HCT116 (cell line): ENCODE measurements around the gene AK2. TPM values are rescaled to one million over a fixed set of nuclear protein-coding genes. Genes with fewer than 3 reads are reported as not detected.
"Not testable (repeated sequence)": the region's sequence is repeated elsewhere in the genome, so short reads cannot be mapped to it uniquely, and the experiment has no call there.

Experiments used
- ATAC-seq: fragments of 200-7000 bp; cut with Tn5 transposase; 2 replicates; pipeline ENCODE4 v1.9.1; 2020; ENCODE audit warnings: mild to moderate bottlenecking, moderate library complexity
- BruUV-seq: library from RNA; stranded (reverse); fragments of 400-500 nt; replicated peaks from 2 replicates; lab custom pipeline; 2021; lab: Mats Ljungman, UMichigan
- CTCF ChIA-PET: fragments of 300-600 bp; sonication (Branson Sonifier 250); formaldehyde crosslinking; loops from one replicate; lab custom pipeline; 2021; ENCODE audit warnings: antibody characterized with exemption; lab: Charles Lee
- POLR2A ChIA-PET: fragments of 300-600, 350-600 bp; sonication (Branson Sonifier 250); formaldehyde crosslinking; loops from one replicate; lab custom pipeline; 2021; ENCODE audit warnings: antibody characterized with exemption; lab: Charles Lee
- RAD21 ChIA-PET, 2 experiments: fragments of 300-600 bp; sonication (Branson Sonifier 250); formaldehyde crosslinking; loops; one replicate each; lab custom pipeline; 2023; ENCODE audit warnings: low total read pairs in 2 of 2; ENCODE audit not compliant: uncharacterized antibody in 2 of 2, unreplicated experiment in 2 of 2, low non-redundant PET in 1 of 2; lab: Charles Lee
- DNase-seq: peaks from one replicate; pipeline ENCODE4 v3.0.0-alpha.2; 2010; ENCODE audit warnings: low read depth, low spot score
- H2AFZ ChIP-seq: fragments of 200-600 bp; shearing (Covaris generic), sonication (generic); 2 replicates; pipeline ENCODE4 v1.6.1; 2017; ENCODE audit warnings: low read depth, mixed run types, mixed read lengths, antibody characterized with exemption, low read length; ENCODE audit not compliant: poor library complexity, severe bottlenecking
- H3K27ac ChIP-seq: 2 replicates; pipeline ENCODE4 v1.5.1; 2012; ENCODE audit warnings: low read depth, low read length
- H3K27me3 ChIP-seq: fragments of 200-600 bp; sonication (generic); 2 replicates; pipeline ENCODE4 v1.6.1; 2016; ENCODE audit warnings: mixed run types, low read length, mixed read lengths; ENCODE audit not compliant: insufficient read depth
- H3K36me3 ChIP-seq, 2 experiments: fragments of 200-500 bp in 1 of 2; fragments of 200-600 bp in 1 of 2; sonication (Bioruptor generic) in 1 of 2; sonication (generic) in 1 of 2; 2 replicates each; pipeline versions ENCODE4 v1.5.1 to v1.6.1; 2014 to 2016; ENCODE audit warnings: low read length in 2 of 2, inconsistent platforms in 1 of 2, mixed read lengths in 1 of 2, mixed run types in 1 of 2; ENCODE audit not compliant: insufficient read depth in 2 of 2, control insufficient read depth in 1 of 2
- H3K4me1 ChIP-seq, 2 experiments: fragments of 200-600 bp in 1 of 2; sonication (generic) in 1 of 2; 2 replicates each; pipeline versions ENCODE4 v1.5.1 to v1.6.1; 2012 to 2017; ENCODE audit warnings: low read length in 2 of 2, inconsistent platforms in 1 of 2, mild to moderate bottlenecking in 1 of 2, mixed read lengths in 1 of 2, mixed run types in 1 of 2, moderate library complexity in 1 of 2; ENCODE audit not compliant: insufficient read depth in 2 of 2, control insufficient read depth in 1 of 2
- H3K4me2 ChIP-seq: fragments of 200-600 bp; sonication (generic); 2 replicates; pipeline ENCODE4 v1.6.1; 2017; ENCODE audit warnings: mixed run types, low read length, mixed read lengths
- H3K4me3 ChIP-seq, 2 experiments: fragments of 200-600 bp in 1 of 2; sonication (generic) in 1 of 2; replicated peaks in 1 of 2; 2 replicates each; pipeline ENCODE4 v1.5.1; 2011 to 2016; ENCODE audit warnings: low read length in 2 of 2, control low read depth in 1 of 2, low read depth in 1 of 2, mild to moderate bottlenecking in 1 of 2, mixed read lengths in 1 of 2, mixed run types in 1 of 2
- H3K79me2 ChIP-seq: fragments of 200-600 bp; sonication (generic); 2 replicates; pipeline ENCODE4 v1.6.1; 2017; ENCODE audit warnings: mild to moderate bottlenecking, mixed run types, low read length, moderate library complexity, mixed read lengths; ENCODE audit not compliant: insufficient read depth
- H3K9ac ChIP-seq: fragments of 200-600 bp; sonication (generic); 2 replicates; pipeline ENCODE4 v1.6.1; 2016; ENCODE audit warnings: low read length, mixed read lengths
- H3K9me2 ChIP-seq: fragments of 200-600 bp; sonication (generic), shearing (Covaris generic); 2 replicates; pipeline ENCODE4 v1.6.1; 2017; ENCODE audit warnings: mixed run types, mild to moderate bottlenecking, moderate library complexity; ENCODE audit not compliant: insufficient read depth
- H3K9me3 ChIP-seq, 2 experiments: fragments of 200-500 bp in 1 of 2; fragments of 200-600 bp in 1 of 2; sonication (Bioruptor generic) in 1 of 2; sonication (generic) in 1 of 2; 2 replicates each; pipeline ENCODE4 v1.6.1; 2014 to 2017; ENCODE audit warnings: low read length in 2 of 2, mixed read lengths in 2 of 2, inconsistent platforms in 1 of 2, low read depth in 1 of 2, mild to moderate bottlenecking in 1 of 2, mixed run types in 1 of 2, moderate library complexity in 1 of 2; ENCODE audit not compliant: control insufficient read depth in 1 of 2, insufficient read depth in 1 of 2
- H4K20me1 ChIP-seq: fragments of 200-600 bp; sonication (generic), shearing (Covaris generic); 2 replicates; pipeline ENCODE4 v1.6.1; 2017; ENCODE audit warnings: mixed run types, mild to moderate bottlenecking, moderate library complexity; ENCODE audit not compliant: insufficient read depth
- ATF3 ChIP-seq: IDR thresholded peaks from 2 replicates; pipeline ENCODE4 v1.6.1; 2012
- CBX3 ChIP-seq: IDR thresholded peaks from 2 replicates; pipeline ENCODE4 v1.6.1; 2012; ENCODE audit warnings: low read depth
- CEBPB ChIP-seq: IDR thresholded peaks from 2 replicates; pipeline ENCODE4 v1.6.1; 2012; ENCODE audit warnings: low read depth
- ELF1 ChIP-seq: IDR thresholded peaks from 2 replicates; pipeline ENCODE4 v1.6.1; 2012; ENCODE audit warnings: low read depth, borderline replicate concordance
- FOSL1 ChIP-seq: IDR thresholded peaks from 2 replicates; pipeline ENCODE4 v1.6.1; 2012; ENCODE audit warnings: low read depth
- RAD21 ChIP-seq: IDR thresholded peaks from 2 replicates; pipeline ENCODE4 v1.6.1; 2012; ENCODE audit warnings: low read depth, mild to moderate bottlenecking
- SRF ChIP-seq: IDR thresholded peaks from 2 replicates; pipeline ENCODE4 v1.6.1; 2012; ENCODE audit warnings: low read depth
- TCF7L2 ChIP-seq: IDR thresholded peaks from 2 replicates; pipeline ENCODE4 v1.7.0; 2011; ENCODE audit warnings: borderline replicate concordance, inconsistent platforms; ENCODE audit not compliant: insufficient read depth, insufficient read length; ENCODE audit errors: extremely low read depth
- ZFX ChIP-seq: fragments of 450-650 bp; IDR thresholded peaks from 2 replicates; pipeline ENCODE4 v1.6.1; 2017
- intact Hi-C: fragments of 100-400 bp; cut with micrococcal nuclease; formaldehyde crosslinking; loops from 2 replicates; pipeline ENCODE4 v1.10.0; 2022
- total RNA-seq: library from RNA; stranded (reverse); gene quantifications from one replicate; pipeline ENCODE4 v1.2.1, GENCODE V29; 2021; ENCODE audit not compliant: unreplicated experiment
- TF ChIP-seq, protein P1 (sequence below): IDR thresholded peaks from 2 replicates; pipeline ENCODE4 v1.6.1; 2011; ENCODE audit warnings: mild to moderate bottlenecking, low read length, moderate library complexity; ENCODE audit not compliant: insufficient replicate concordance; ENCODE audit errors: extremely low read depth
- TF ChIP-seq, protein P2 (sequence below): IDR thresholded peaks from 2 replicates; pipeline ENCODE4 v1.6.1; 2012

The AK2 gene
- total RNA-seq, 1 experiment from 2014 or later = 233 TPM

GRCh38 chr1:33072707-33073106 is 36.0 kb upstream of the AK2 start (continued):
- TF ChIP-seq, protein P1, sequence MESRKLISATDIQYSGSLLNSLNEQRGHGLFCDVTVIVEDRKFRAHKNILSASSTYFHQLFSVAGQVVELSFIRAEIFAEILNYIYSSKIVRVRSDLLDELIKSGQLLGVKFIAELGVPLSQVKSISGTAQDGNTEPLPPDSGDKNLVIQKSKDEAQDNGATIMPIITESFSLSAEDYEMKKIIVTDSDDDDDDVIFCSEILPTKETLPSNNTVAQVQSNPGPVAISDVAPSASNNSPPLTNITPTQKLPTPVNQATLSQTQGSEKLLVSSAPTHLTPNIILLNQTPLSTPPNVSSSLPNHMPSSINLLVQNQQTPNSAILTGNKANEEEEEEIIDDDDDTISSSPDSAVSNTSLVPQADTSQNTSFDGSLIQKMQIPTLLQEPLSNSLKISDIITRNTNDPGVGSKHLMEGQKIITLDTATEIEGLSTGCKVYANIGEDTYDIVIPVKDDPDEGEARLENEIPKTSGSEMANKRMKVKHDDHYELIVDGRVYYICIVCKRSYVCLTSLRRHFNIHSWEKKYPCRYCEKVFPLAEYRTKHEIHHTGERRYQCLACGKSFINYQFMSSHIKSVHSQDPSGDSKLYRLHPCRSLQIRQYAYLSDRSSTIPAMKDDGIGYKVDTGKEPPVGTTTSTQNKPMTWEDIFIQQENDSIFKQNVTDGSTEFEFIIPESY = no peak
- no peak for TF ChIP-seq ZFX
- no peak for TF ChIP-seq CEBPB
- TF ChIP-seq, protein P2, sequence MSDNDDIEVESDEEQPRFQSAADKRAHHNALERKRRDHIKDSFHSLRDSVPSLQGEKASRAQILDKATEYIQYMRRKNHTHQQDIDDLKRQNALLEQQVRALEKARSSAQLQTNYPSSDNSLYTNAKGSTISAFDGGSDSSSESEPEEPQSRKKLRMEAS = no peak
- no peak for TF ChIP-seq CBX3
- no peak for TF ChIP-seq SRF

DNA sequence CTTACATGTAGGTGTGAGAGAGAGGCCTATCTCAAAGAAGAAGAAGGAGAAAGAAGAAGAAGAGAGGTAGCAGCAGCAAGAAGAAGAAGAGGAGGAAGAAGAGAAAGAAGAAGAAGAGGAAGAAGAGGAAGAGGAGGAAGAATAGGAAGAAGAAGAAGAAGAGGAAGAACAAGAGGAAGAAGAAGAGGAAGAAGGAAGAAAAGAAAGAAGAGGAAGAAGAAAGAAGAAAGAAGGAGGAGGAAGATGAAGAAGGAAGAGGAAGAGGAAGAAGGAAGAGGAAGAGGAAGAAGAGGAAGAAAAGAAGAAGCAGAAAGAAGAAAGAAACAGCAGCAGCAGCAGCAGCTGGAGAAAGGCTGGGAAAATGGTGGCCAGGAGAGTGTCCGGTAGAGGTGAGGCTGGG is 33.9 kb upstream of the AK2 start:
- H3K79me2 ChIP-seq = no peaks in the 10 kb centered on the region
- H3K9ac ChIP-seq = no peak overlapping the region
- no peak overlapping the region for H3K4me3 ChIP-seq
- H3K27ac ChIP-seq = no peak overlapping the region
- no peaks in the 10 kb centered on the region for H3K27me3 ChIP-seq
- intact Hi-C loops = no loop called here
- ChIA-PET POLR2A (no interaction called here), CTCF (no interaction called here)
- H3K36me3 ChIP-seq = no peaks in the 10 kb centered on the region
- BruUV-seq = no TSS peak
- ATAC-seq (no peak), DNase-seq (no peak)
- H3K4me2 ChIP-seq = no peak overlapping the region
- H4K20me1 ChIP-seq = no peaks in the 10 kb centered on the region
- no peak for TF ChIP-seq TCF7L2
- TF ChIP-seq CBX3 = no peak
- no peak for TF ChIP-seq ZFX
- TF ChIP-seq ATF3 = no peak
- no peak for TF ChIP-seq RAD21
- TF ChIP-seq ELF1 = no peak
- TF ChIP-seq, protein P1 = no peak
- no peak for TF ChIP-seq FOSL1
- TF ChIP-seq, all 23 proteins: peak for 0
- Histone ChIP-seq H3K9me2 (no peaks in the 10 kb centered on the region), H2AFZ (no peak overlapping the region), H3K9me3 (no peaks in the 10 kb centered on the region), H3K4me1 (no peaks in the 10 kb centered on the region)
- RAD21 ChIA-PET = no interaction called here

GRCh38 chr1:33068108-33068507 is 31.4 kb upstream of the AK2 start:
- BruUV-seq, DNase-seq, H4K20me1 ChIP-seq, H3K36me3 ChIP-seq, CTCF ChIA-PET, H3K4me1 ChIP-seq, H2AFZ ChIP-seq, H3K27me3 ChIP-seq, H3K79me2 ChIP-seq, ATAC-seq, H3K9me2 ChIP-seq, H3K4me2 ChIP-seq, H3K9ac ChIP-seq, H3K4me3 ChIP-seq, H3K9me3 ChIP-seq, RAD21 ChIA-PET, intact Hi-C loops, POLR2A ChIA-PET, H3K27ac ChIP-seq: not testable (repeated sequence)
